Measurements from ENCODE around the gene PPARA.
A peak's percentile ranks its signal among the peaks of the same experiment; 100 is the strongest.

The PPARA gene

GRCh38 chr22:46145361-46145851 is 4.9 kb upstream of the PPARA start:
- DNase-seq (ENCODE audit: low read depth) = no peak

- DNase-seq (ENCODE audit: low read depth) = no peak
Measured at GRCh38 chr22:46145896-46146295, 4.4 kb upstream of the PPARA start.

DNA sequence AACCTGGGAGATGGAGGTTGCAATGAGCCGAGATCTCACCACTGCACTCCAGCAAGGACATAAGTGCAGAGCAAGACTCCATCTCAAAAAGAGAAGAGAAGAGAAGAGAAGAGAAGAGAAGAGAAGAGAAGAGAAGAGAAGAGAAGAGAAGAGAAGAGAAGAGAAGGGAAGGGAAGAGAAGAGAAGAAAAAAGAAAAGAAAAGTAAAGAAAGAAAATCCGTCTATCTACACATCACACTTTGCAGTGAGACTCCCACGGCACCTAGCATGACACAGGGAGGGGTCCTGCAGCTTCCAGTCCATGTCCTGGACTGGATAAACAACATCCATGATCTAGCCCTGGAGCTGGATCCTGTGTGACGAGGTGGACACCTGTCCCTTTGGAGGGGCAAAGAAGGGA is 4.0 kb upstream of the PPARA start:
- no peak for DNase-seq (ENCODE audit: low read depth)

DNA sequence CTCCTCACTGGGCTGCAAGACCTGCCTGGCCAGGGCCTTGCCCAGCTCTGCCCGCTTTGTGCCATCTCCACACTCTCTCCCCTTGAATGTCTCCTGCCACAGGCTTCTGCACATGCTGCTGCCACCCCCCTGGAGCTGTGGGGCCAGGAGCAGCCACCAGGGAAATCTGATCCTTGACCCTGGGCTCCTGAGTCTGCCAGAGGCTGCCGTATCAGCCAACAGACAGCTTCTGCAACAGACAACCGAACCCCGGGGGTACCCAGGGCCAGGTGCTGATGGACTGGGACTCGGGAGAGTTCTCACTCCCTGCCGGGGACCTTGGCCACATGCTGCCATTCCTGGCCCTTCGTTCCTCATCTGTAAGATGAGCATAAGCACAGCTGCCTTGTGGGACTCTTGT is 3.3 kb upstream of the PPARA start:
- DNase-seq (ENCODE audit: low read depth) = no peak

DNA sequence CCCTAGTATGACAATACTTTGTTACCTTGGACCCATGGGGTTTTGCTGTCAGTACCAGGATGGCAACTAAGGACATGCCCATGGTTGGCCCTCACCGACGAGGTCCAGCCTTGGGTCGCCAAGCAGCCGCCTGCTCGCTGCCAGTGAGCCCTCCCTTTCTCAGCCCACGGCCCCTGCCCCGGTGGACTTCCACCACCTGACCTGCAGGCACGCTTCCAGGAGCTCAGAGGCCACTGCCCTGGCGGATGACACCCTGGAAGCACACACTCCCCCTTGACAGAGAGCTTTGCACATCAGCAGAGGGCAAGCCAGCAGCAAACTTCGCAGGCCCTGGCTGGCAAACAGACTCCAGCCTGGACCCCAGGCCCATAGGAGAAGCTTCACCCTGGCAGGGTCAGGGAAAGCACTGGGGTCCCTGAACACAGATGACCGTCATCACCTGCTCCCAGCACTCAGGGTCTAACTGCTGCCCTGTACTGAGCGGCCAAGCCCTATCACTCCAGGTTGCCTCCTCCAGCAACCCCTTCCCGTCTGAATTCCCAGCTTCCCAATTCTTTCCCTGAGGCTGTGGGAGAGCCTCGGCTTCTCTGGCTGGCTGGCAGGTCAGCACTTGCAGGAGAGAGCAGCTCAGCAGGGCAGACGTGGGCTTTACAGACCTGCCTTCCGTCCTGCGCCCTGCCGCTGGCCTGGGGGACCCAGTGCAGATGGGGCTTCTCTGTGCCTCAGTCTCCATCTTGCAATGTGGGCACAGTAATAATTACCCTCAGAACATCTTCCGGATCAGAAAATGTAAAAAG is 2.7 kb upstream of the PPARA start:
- no peak for DNase-seq (ENCODE audit: low read depth)

DNA sequence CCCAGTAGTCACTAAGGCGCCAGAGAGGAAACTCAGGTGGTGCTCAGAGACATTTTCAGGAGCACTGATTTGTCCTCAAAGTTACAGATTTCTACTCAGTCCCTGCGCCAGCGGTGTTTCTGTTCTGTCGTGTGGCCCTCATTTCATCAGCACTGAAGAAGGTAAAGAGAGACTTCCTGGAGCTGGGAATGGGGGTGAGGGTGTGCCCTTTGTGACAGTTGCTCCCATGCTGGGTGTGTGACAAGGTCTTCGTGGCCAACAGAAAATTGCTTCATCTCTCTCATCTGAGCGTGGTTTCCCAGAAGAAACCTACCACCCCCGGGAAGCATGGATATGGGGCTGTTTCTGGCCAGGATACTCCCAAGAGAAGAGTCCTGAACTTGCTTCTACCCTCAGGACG is 2.0 kb upstream of the PPARA start:
- no peak for DNase-seq (ENCODE audit: low read depth)

DNA sequence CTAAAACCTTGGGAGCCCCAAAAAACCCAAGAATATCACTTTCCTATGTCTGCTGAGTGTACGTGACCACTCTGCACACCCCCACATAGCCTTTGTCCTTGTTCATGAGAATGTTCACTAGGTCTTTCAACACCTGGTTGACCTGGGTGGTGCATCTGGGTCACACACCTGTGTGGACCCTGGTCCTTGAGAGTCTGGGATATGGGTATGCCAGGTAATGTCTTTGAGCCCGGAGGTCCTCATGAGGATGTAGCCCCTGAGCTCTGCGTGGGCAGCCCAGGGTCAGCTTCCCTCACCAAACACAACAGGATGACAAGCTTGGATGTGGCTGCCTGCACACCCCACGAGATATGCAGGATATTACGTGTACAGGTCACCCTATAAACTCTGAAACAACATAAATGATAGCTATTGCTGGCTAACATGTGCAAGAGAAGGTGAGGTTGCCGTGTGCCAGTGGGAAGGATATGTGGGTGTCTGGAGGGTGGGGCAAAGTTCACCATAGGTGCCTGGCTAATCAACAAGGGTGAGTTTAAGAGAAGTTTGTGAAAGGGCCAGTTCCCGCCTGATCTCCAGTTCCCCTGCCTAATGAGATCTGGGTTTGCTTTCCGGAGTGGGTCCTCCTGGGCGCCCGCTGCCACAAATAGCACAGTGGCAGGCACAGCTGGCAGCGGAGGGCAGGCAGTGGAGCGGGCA is 1.4 kb upstream of the PPARA start:
- no peak for DNase-seq (ENCODE audit: low read depth)

DNA sequence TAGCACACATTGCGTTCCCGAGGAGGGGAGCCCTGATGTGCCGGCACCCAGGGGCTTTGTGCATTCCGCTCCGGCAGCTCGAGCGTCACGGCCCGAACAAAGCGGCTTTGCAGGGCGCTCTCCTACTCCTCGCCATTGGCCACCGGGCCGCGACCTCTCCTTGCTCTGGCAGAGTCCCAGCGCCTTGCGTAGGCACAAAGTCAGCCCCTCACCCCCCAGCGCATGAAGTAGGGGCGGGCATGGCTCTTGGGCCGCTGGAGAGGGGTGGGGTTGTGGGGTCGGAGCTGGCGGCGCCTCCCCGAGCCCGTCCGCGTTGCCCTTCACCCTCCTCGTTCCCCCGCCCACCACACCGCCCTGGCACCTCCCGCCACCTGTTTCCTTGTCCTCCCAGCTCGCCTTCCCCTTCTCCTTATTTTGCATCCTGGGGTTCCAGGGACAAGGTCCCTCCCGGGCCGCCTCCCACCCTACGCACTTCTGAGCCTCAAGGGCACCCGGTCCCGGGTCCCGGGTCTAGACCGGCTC is 753 bp upstream of the PPARA start:
- DNase-seq (ENCODE audit: low read depth) = no peak

- DNase-seq (ENCODE audit: low read depth) = no peak
Measured at GRCh38 chr22:46150655-46151477, 540 bp downstream of the PPARA start.

- no peak for DNase-seq (ENCODE audit: low read depth)
Measured at GRCh38 chr22:46153930-46154329, 3.6 kb downstream of the PPARA start.

DNA sequence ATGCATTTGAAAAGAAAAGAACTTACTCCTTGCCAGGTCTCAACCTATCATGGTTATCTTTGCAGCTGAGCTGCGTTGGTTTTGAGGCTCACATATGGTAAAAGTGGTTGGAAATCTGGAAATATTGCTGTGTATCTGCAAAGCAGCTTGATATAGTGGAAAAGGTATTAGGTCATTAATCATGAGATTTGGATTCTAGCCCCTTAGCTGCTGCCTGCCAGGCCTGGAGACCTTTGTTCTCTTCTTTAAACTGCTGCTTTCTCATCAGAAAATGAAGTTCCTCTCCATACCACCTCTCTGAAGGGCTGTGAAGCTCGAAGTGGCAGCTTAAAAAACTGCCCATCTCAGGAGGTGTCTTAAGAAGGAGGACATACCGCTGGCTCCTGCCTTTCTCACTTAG is 5.7 kb downstream of the PPARA start:
- no peak for DNase-seq (ENCODE audit: low read depth)

DNA sequence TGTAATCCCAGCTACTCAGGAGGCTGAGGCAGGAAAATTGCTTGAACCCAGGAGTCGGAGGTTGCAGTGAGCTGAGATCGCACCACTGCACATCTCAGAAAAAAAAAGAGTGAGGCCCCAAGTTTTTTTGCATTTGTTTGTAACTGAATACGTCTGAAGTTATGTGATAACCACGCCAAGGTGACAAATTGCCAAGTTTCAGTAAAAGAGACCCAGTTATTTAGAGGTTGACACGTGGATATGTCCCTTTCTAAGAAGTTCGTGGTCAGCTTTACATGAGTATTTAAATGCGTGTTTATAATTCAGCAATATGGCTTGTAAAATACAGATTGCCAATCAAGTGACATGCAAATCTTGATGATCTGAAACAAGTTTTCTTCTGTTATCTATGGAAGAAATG is 8.0 kb downstream of the PPARA start:
- DNase-seq (ENCODE audit: low read depth) = no peak

DNA sequence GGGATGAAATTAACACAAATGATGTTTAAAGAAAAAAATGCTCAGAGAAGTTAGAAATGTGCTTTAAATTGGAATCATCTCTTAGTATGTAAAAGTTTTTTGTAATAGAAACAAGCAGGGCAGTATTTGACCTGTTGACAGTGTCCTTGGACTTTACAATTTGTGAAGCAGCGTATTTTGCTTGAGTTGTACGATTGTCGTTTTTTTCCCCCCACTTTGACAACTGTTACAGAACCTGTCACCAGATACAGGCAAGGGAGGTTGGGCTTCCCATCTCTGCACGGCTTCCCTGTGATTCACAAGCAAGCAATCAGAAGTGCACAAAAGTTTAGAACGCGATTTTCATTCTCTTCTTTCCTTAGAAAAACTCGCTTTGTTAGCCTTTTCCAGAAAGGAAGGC is 8.9 kb downstream of the PPARA start:
- no peak for DNase-seq (ENCODE audit: low read depth)

GRCh38 chr22:46159777-46160176 is 9.5 kb downstream of the PPARA start:
- DNase-seq (ENCODE audit: low read depth) = no peak

DNA sequence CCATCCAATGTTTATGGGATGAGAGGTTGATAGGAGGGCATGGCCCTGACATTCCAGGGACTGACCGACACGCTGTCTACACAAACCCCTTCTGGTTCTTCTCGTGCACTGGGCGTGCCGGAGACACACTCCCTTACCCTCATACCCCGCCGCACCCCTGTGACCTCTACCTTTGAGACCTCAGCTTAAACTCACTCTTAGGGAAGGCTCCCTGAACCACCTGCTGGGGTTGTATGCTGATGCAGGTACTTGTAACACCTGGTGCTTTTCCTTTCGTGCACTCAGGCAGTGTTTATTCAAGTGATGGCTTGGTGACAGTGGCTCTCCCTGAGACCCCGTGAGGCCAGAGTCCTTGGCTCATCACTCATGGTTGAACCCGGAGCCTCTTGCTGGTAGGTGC is 12.0 kb downstream of the PPARA start:
- DNase-seq (ENCODE audit: low read depth) = no peak

DNA sequence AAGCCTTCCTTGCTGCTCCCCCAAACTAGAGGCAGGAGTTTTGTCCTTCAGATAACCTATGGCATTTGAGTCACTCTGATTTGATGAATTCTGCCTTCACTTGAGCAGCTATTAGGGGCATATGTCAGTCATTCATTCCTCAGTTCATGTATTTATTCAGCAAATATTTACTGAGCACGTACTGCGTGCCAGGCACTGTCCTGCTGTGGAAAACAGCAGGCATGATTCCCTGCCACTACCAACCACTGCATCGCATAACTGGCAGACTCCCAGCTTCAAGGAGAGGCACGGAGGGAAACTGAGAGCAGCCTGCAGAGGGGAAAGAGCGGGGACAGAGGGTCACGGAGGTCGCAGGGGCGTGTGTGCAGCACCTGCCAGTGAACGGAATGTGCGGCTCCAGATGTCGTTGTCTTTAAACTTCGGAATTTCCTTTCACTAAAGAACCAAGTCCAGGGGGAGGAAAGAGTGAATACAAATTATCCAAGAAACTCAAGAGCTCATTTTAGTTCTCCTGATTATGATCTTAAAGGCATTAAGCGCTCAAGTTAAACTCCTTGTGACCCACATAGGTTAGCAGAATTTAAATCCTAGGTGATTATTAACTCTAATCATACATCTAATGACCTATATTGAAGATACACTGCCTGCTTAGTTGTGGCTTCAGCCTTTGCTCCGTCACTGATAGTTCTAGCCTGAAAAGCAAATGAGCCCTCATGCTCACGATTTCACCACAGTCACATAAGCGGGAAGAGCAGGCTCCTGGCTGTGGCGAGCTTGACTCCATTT is 12.6 kb downstream of the PPARA start:
- no peak for DNase-seq (ENCODE audit: low read depth)

GRCh38 chr22:46163557-46163888 is 13.2 kb downstream of the PPARA start:
- DNase-seq (ENCODE audit: low read depth) = no peak

DNA sequence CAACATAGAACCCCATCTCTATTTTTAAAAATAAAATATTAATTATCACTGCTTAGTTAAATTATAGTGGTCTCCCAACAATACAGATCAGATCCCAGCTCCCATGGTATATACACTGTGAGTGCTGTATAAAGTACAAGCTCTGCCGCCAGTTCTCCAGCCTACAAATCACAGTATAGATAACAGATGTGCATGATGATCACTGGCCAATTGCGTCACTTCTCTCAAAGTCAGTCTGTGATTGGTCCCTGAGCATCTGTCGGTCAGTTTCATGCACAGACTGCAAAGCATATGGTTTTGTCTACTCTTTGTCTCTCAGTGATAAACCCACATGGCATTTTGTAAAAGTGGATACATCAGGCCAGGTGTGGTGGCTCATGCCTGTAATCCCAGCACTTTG is 15.7 kb downstream of the PPARA start:
- DNase-seq (ENCODE audit: low read depth) = no peak

DNA sequence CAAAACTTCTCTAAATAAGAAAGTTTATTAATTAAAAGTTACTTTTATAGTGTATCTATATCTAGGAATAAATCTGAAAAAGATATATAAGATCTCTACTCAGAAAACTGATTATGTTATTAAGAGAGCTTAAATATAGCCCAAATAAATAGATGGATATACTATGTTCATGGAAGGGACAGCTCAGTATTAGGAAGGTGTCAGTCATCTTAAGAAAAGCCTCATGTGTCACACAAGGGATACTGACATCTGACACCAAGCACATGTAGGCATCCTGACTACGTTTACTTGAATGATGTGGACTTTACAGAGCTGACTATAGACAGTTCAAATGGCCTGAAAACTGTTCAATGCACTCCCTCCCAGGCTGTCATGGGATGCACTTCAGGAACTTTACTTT is 19.3 kb downstream of the PPARA start:
- no peak for DNase-seq (ENCODE audit: low read depth)

DNA sequence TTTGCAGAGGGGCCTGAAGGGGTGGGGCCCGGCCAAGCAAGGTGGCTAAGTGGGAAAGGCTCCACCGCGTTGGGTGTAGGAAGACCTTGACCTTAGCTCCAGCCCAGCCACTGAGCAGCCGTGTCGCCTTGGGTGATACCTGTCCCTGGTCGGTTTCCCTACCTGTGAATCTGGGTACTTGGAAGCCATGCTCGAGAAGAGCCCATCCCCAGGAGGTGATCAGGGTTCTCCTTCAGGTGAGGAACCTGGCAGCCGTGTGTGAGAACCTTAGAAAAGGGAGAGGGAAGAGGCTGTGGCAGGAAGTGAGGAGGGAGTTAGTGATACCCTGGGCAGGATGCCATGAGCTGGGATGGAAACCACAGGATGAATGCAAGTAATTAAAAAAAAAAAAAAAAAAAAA is 21.6 kb downstream of the PPARA start:
- peak; percentile 12 for DNase-seq (ENCODE audit: low read depth)

GRCh38 chr22:46172522-46173110 is 22.3 kb downstream of the PPARA start:
- DNase-seq (ENCODE audit: low read depth) = no peak
